GM21619 (cell line): ENCODE measurements around the gene ATRAID.
A peak's percentile ranks its signal among the peaks of the same experiment; 100 is the strongest.
"Not testable (repeated sequence)": the region's sequence is repeated elsewhere in the genome, so short reads cannot be mapped to it uniquely, and the experiment has no call there.

Source experiments
- ATAC-seq: cut with Tn5 transposase; IDR thresholded peaks from one replicate; pipeline ENCODE4 v1.9.1; 2021; ENCODE audit not compliant: unreplicated experiment

Gene ATRAID

GRCh38 chr2:27211943-27212625 is at the start of gene ATRAID, which contains the start of gene SLC5A6:
TSS of gene ATRAID (plus strand) at chr2:27212041. CDS start at chr2:27212369, 328 bp downstream.
TSS of gene SLC5A6 (minus strand) at chr2:27212268. CDS start at chr2:27207650, 4,618 bp downstream.
- peak; percentile 82 for ATAC-seq

- no peak for ATAC-seq
Observed at GRCh38 chr2:27162151-27163121, 49.4 kb upstream of the ATRAID start.

GRCh38 chr2:27164960-27165763 is 46.7 kb upstream of the ATRAID start:
- ATAC-seq: no peak

- ATAC-seq: no peak
Observed at GRCh38 chr2:27170581-27171337, 41.1 kb upstream of the ATRAID start.

GRCh38 chr2:27171351-27171848 is 40.4 kb upstream of the ATRAID start:
- no peak for ATAC-seq

- no peak for ATAC-seq
Observed at GRCh38 chr2:27174638-27175037, 37.2 kb upstream of the ATRAID start.

GRCh38 chr2:27175330-27175729 is 36.5 kb upstream of the ATRAID start:
- no peak for ATAC-seq

GRCh38 chr2:27175781-27176180 is 36.1 kb upstream of the ATRAID start:
- ATAC-seq: not testable (repeated sequence)

- ATAC-seq: no peak
Observed at GRCh38 chr2:27177441-27178351, 34.1 kb upstream of the ATRAID start.

- ATAC-seq: no peak
Observed at GRCh38 chr2:27178469-27178868, 33.4 kb upstream of the ATRAID start.

GRCh38 chr2:27179344-27180000 is 32.4 kb upstream of the ATRAID start:
- no peak for ATAC-seq

GRCh38 chr2:27182346-27182745 is 29.5 kb upstream of the ATRAID start:
- ATAC-seq: no peak

- no peak for ATAC-seq
Observed at GRCh38 chr2:27184115-27184514, 27.7 kb upstream of the ATRAID start.

- no peak for ATAC-seq
Observed at GRCh38 chr2:27185331-27186026, 26.4 kb upstream of the ATRAID start.

- no peak for ATAC-seq
Observed at GRCh38 chr2:27186613-27187345, 25.1 kb upstream of the ATRAID start.

- no peak for ATAC-seq
Observed at GRCh38 chr2:27189989-27190388, 21.9 kb upstream of the ATRAID start.

- no peak for ATAC-seq
Observed at GRCh38 chr2:27191070-27191829, 20.6 kb upstream of the ATRAID start.
